ENCODE measurements around the gene COX7B2.

- no peak for TF ChIP-seq CTCF (conservative IDR thresholded peaks at IDR 0.05)
- no peak for TF ChIP-seq EZH2 (IDR thresholded peaks at IDR 0.05; ENCODE audit: low read depth)
Measured at GRCh38 chr4:46793036-46793435, 116.0 kb downstream of the COX7B2 start.
